Psoas muscle (tissue), 8 donors: Measurements from ENCODE around the gene SCN4B. TPM values are rescaled to one million over a fixed set of nuclear protein-coding genes. Genes with fewer than 3 reads are reported as not detected.
"Not testable (repeated sequence)": the region's sequence is repeated elsewhere in the genome, so short reads cannot be mapped to it uniquely, and the experiment has no call there.

Source experiments
- ATAC-seq, 4 donors: fragments of 200-7000 bp; cut with Tn5 transposase; one replicate each; pipeline ENCODE4 v1.9.1; 2020; ENCODE audit warnings: moderate library complexity in 3 of 4, mild to moderate bottlenecking in 2 of 4
- DNase-seq, 2 donors: peaks; one replicate each; pipeline ENCODE4 v3.0.0-alpha.2; 2020
- H3K27ac ChIP-seq: fragments of 200-600 bp; one replicate; pipeline ENCODE4 v1.8.0; 2022
- H3K27me3 ChIP-seq, 3 donors: fragments of 200-600 bp in 1 of 3; one replicate each; pipeline versions ENCODE4 v1.6.1 to v1.8.0; 2013 to 2022; ENCODE audit warnings: low read length in 2 of 3, mild to moderate bottlenecking in 2 of 3, moderate library complexity in 1 of 3; ENCODE audit not compliant: insufficient read depth in 3 of 3
- H3K36me3 ChIP-seq, 2 donors: fragments of 200-600 bp in 1 of 2; one replicate each; pipeline versions ENCODE4 v1.6.1 to v1.8.0; 2013 to 2022; ENCODE audit warnings: low read depth in 1 of 2, mild to moderate bottlenecking in 1 of 2, moderate library complexity in 1 of 2; ENCODE audit not compliant: insufficient read depth in 1 of 2
- H3K4me1 ChIP-seq: fragments of 200-600 bp; one replicate; pipeline ENCODE4 v1.8.0; 2022
- H3K4me3 ChIP-seq: fragments of 200-600 bp; one replicate; pipeline ENCODE4 v1.8.0; 2022; ENCODE audit warnings: mild to moderate bottlenecking
- H3K9me3 ChIP-seq: fragments of 200-600 bp; one replicate; pipeline ENCODE4 v1.8.0; 2022
- WGBS, 3 donors: extraction: QIAGEN DNeasy Blood & Tissue Kit; methylation state at CpG; one replicate each; pipeline versions ENCODE4 v1.1.6 to v1.1.7; 2013; 5-methylcytosine and 5-hydroxymethylcytosine counted together
- intact Hi-C, 2 donors: fragments of 100-400 bp; cut with DNase I; formaldehyde crosslinking; loops; one replicate each; pipeline versions ENCODE4 v1.11.0 to v1.14.2; 2022
- polyA plus RNA-seq, 3 donors: library from polyadenylated mRNA; stranded (reverse); fragments of 200-250 nt; gene quantifications; one replicate each; pipeline ENCODE4 v1.2.3, GENCODE V29; 2013
- total RNA-seq, 4 donors: library from RNA; stranded (reverse); fragmentation: NEBNext Ultra II Directional in 2 of 4; extraction: Animal tissue kit (Norgen Biotek cat#: 25700) in 2 of 4; gene quantifications; one replicate each; pipeline versions ENCODE4 v1.2.1 to v1.2.4, GENCODE V29; 2021 to 2023
- TF ChIP-seq, protein P1 (sequence below): fragments of 200-600 bp; IDR thresholded peaks from one replicate; pipeline ENCODE4 v1.8.0; 2022; ENCODE audit warnings: antibody characterized with exemption
- donor health status: healthy with polysubstance abuse.
- donor health status: DM: no; HTN: no; CAD: no; lungs with moderate emphysema.
- donor health status: Bipolar disorder and iron deficiency.
- donor health status: healthy.
- donor health status: DM: yes; HTN: yes; CAD: no.
- donor health status: DM: no; HTN: no; CAD: no.
- donor health status: DM: no; HTN: no; CAD: no.
- donor health status: DM: yes; HTN: yes; CAD: no.

SCN4B gene
- total and polyA plus RNA-seq, 7 donors: 3.6 to 15.1 (median 6.3) TPM

DNA sequence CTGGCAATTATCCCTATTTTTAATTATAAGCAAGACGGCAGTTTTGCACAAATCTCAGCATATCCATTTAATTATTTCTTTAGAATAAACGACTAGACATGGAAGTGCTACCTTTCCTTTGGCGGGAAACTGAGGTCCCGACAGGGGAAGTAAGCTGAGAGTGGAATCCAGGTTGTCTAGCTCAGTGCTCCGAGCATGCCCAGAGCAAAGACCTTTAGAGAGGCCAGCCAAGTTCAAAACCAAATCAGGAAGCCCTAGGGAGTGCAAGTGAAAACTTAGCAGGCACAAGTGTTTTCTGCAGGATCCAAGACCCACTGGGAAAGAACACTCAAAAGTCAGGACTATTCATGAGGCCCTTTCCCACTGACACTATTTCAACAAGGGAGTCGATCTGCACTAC is 46.5 kb upstream of the SCN4B start:
- no peaks in the 10 kb centered on the region for H3K27me3 ChIP-seq
- H3K4me1 ChIP-seq: peaks cover 16% of the 10 kb centered on the region
- TF ChIP-seq, protein P1, sequence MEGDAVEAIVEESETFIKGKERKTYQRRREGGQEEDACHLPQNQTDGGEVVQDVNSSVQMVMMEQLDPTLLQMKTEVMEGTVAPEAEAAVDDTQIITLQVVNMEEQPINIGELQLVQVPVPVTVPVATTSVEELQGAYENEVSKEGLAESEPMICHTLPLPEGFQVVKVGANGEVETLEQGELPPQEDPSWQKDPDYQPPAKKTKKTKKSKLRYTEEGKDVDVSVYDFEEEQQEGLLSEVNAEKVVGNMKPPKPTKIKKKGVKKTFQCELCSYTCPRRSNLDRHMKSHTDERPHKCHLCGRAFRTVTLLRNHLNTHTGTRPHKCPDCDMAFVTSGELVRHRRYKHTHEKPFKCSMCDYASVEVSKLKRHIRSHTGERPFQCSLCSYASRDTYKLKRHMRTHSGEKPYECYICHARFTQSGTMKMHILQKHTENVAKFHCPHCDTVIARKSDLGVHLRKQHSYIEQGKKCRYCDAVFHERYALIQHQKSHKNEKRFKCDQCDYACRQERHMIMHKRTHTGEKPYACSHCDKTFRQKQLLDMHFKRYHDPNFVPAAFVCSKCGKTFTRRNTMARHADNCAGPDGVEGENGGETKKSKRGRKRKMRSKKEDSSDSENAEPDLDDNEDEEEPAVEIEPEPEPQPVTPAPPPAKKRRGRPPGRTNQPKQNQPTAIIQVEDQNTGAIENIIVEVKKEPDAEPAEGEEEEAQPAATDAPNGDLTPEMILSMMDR: no peak
- H3K27ac ChIP-seq: no peak overlapping the region
- no peaks in the 10 kb centered on the region for H3K9me3 ChIP-seq
- no peaks in the 10 kb centered on the region for H3K36me3 ChIP-seq
- DNase-seq (no peak), ATAC-seq (no peak)
- no peak overlapping the region for H3K4me3 ChIP-seq
- WGBS, 3 donors: 53 to 68% (median 56%) methylated on average over 6 of the region's 6 CpGs
- intact Hi-C loops: loop anchor here (2.0 to 5.0 kb wide), 4 partner anchors 153 to 368 kb away; partner anchors contain the start of gene IFT46 (in 1 of the 2)

DNA sequence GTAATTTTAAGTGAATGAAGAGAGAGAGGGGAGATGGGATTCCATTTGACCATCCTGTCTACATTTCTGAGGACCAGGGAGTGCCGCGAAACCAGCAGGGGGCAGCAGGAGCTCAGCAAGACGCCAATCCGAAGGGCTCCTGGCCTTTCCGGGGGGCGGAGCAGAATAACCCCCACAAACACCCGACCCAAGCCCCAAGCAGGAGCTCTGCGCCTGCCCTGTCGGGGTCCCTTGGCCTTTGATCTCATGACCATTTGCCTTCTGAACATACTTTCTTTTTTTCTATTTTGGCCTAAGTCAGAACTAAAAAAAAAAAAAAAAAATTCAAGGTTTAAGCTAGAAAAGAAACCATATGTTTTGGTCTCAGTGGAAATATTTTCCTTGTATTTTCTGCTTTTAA is 45.7 kb upstream of the SCN4B start:
- Histone ChIP-seq H3K27me3 (no peaks in the 10 kb centered on the region), H3K27ac (no peak overlapping the region), H3K36me3 (no peaks in the 10 kb centered on the region), H3K4me1 (peaks cover 20% of the 10 kb centered on the region), H3K4me3 (peak overlapping the region; percentile 43), H3K9me3 (no peaks in the 10 kb centered on the region)
- peak; percentile 80 to 89 for DNase-seq
- intact Hi-C loops: loop anchor here (2.0 to 5.0 kb wide), 4 partner anchors 154 to 369 kb away; partner anchors contain the start of gene IFT46 (in 1 of the 2)
- WGBS, 3 donors: 1 to 3% (median 2%) methylated on average over 9 of the region's 9 CpGs
- ATAC-seq: peak in 2 of 4 donors; percentile 32 to 55
- TF ChIP-seq, protein P1: peak; percentile 93

DNA sequence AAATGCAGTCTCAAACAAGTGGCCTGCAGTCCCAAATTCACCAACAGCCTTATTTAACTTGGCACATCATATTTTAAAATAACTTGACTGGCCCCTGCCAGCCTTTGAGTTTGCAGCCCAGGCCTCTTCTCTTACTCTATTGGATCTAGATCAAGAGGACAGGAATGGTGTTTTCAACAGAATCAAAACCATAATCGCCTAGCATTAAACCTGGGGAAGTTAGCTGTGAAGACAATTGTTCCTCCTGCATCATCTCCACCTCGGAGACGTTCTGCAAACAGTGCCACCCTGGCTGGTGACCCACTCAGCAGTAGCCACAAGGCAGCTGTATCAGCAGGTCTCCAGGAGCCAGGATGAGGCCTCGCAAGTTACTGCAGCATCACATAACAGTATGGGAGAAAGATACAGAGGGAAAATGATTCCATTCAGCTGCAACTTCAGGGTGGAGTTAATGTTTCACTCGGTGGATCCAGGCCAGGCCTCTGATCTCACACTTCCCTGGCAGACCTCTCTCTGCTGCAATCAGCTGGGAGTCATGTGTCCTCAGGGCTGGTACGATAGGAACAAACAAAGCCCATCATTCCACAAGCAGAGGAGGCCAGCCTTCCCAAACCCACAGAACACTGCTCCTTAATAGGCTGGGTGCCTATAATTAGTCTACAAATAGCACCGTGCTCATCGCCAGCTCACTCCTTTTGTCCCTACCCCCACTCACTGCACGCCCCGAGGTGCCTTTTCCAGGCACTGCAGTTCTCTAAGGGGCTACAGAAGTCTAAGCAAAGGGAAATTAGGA is 42.4 kb upstream of the SCN4B start:
- Histone ChIP-seq H3K36me3 (no peaks in the 10 kb centered on the region), H3K9me3 (no peaks in the 10 kb centered on the region), H3K4me3 (no peak overlapping the region), H3K4me1 (peaks cover 20% of the 10 kb centered on the region), H3K27ac (peak overlapping the region; percentile 66), H3K27me3 (no peaks in the 10 kb centered on the region)
- intact Hi-C loops: loop anchor here (5.0 kb wide), 3 partner anchors 157 to 372 kb away; partner anchors contain the start of gene IFT46 (in 1 of the 2)
- ATAC-seq (peak; percentile 95 to 98 (median 97)), DNase-seq (peak; percentile 84 to 91)
- TF ChIP-seq, protein P1: no peak
- WGBS, 3 donors: 14 to 19% (median 16%) methylated on average over 10 of the region's 10 CpGs

DNA sequence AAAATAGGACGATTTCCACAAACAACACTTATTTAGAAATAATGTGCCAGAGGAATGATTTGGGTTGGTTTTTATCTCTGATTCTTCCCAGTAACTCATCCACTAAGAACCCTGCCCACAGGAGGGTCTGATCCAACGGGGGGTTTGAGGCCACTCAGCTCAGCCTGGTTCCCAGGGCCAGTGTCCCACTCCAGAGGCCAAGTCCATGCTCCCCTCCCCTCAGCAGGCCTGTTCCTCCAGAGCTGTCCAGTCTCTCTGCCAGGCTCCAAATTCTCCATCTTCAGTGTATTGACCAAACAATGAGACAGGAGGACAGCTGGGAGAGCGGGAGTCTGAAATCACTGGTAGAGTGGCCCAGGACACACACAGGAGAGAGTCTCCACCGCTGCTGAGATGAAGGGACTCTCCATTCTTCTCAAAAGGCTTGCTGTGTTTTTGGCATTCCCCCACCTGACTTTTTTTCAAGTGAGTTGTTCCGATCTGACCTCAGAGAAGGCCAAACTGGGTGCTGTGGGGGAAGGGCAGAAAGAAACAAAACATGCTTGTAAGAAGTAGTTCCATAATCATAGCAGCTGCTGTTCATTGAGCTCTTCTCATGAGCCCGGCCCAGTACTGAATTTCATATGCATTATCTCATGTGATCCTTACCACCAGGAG is 41.4 kb upstream of the SCN4B start:
- no peaks in the 10 kb centered on the region for H3K36me3 ChIP-seq

DNA sequence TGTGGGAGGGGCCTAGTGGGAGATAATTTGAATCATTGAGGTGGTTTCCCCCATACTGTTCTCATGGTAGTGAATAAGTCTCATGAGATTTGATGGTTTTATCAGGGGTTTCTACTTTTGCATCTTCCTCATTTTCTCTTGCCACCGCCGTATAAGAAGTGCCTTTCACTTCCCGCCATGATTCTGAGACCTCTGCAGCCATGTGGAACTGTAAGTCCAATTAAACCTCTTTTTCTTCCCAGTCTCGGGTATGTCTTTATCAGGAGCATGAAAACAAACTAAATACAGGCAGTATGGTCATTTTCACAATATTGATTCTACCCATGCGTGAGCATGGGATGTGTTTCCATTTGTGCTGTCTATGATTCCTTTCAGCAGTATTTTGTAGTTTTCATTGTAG is 40.2 kb upstream of the SCN4B start:
- H3K9me3 ChIP-seq, ATAC-seq, intact Hi-C loops, H3K36me3 ChIP-seq, H3K27me3 ChIP-seq, H3K4me3 ChIP-seq, DNase-seq, H3K27ac ChIP-seq: not testable (repeated sequence)
- peaks cover 17% of the 10 kb centered on the region for H3K4me1 ChIP-seq
- WGBS, 3 donors: 93 to 95% (median 94%) methylated on average over 5 of the region's 5 CpGs

More for the DNA sequence above, 41.4 kb upstream of the SCN4B start:
- DNase-seq (no peak), ATAC-seq (no peak)
- Histone ChIP-seq H3K4me3 (no peak overlapping the region), H3K27me3 (no peaks in the 10 kb centered on the region), H3K9me3 (no peaks in the 10 kb centered on the region), H3K27ac (peak overlapping the region; percentile 66), H3K4me1 (peaks cover 20% of the 10 kb centered on the region)
- 36 to 64% (median 52%) methylated on average over 6 of the region's 6 CpGs for WGBS, 3 donors
- TF ChIP-seq, protein P1: no peak
- intact Hi-C loops: no loop called here

DNA sequence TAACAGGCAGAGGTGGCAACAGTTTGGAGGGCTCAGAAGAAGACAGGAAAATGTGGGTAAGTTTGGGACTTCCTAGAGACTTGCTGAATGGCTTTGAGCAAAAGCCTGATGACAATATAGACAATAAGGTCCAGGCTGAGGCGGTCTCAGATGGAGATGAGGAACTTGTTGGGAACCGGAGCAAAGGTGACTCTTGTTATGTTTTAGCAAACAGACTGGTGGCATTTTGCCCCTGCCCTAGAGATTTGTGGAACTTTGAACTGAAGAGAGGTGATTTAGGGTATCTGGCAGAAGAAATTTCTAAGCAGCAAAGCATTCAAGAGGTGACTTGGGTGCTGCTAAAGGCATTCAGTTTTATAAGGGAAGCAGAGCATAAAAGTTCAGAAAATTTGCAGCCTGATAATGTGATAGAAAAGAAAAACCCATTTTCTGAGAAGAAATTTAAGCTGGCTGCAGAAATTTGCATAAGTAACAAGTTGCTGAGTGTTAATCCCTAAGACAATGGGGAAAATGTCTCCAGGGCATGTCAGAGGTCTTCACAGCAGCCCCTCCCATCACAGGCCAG is 38.4 kb upstream of the SCN4B start:
- H3K4me3 ChIP-seq, ATAC-seq, H3K9me3 ChIP-seq, DNase-seq, intact Hi-C loops, H3K27ac ChIP-seq, H3K27me3 ChIP-seq, H3K36me3 ChIP-seq: not testable (repeated sequence)
- 47 to 97% (median 73%) methylated on average over 2 of the region's 2 CpGs for WGBS, 3 donors
- H3K4me1 ChIP-seq: peaks cover 17% of the 10 kb centered on the region
